Endothelial cell of umbilical vein (primary cell): ENCODE results near the gene FANK1. TPM values are rescaled to one million over a fixed set of nuclear protein-coding genes. Genes with fewer than 3 reads are reported as not detected.

ENCODE experiments used
- BruUV-seq: library from RNA; stranded (reverse); fragments of 400-500 nt; replicated peaks from 2 replicates; lab custom pipeline; 2021; lab: Mats Ljungman, UMichigan
- CTCF ChIA-PET: fragments of 300-600, 350-600 bp; sonication (Branson Sonifier 250); formaldehyde crosslinking; loops from one replicate; lab custom pipeline; 2021; ENCODE audit warnings: antibody characterized with exemption, inconsistent platforms; lab: Charles Lee
- POLR2A ChIA-PET: fragments of 300-600, 350-600 bp; sonication (Branson Sonifier 250); formaldehyde crosslinking; loops from one replicate; lab custom pipeline; 2021; ENCODE audit warnings: antibody characterized with exemption, inconsistent platforms; lab: Charles Lee
- DNase-seq: peaks from one replicate; pipeline ENCODE4 v3.0.0-alpha.2; 2011; ENCODE audit warnings: low read depth, low spot score
- FAIRE-seq: peaks from 2 replicates; lab custom pipeline; 2011; peaks lifted over from hg19 to GRCh38; lab: Jason Lieb, UNC
- H2AFZ ChIP-seq: 2 replicates; pipeline ENCODE4 v1.6.0; 2012; ENCODE audit warnings: low read depth, low read length, control low read depth, inconsistent platforms
- H3K27ac ChIP-seq: 2 replicates; pipeline ENCODE4 v1.5.1; 2011; ENCODE audit warnings: low read depth, mild to moderate bottlenecking, control low read depth, low read length, moderate library complexity; ENCODE audit not compliant: insufficient read depth
- H3K27me3 ChIP-seq, 2 experiments: 2 replicates each; pipeline versions ENCODE4 v1.6.0 to v1.6.1; 2011; ENCODE audit warnings: low read length in 2 of 2, mixed read lengths in 1 of 2; ENCODE audit not compliant: control insufficient read depth in 2 of 2, insufficient read depth in 2 of 2
- H3K36me3 ChIP-seq, 2 experiments: 2 replicates in 1 of 2; 3 replicates in 1 of 2; pipeline ENCODE4 v1.5.1; 2011; ENCODE audit warnings: low read length in 2 of 2, mild to moderate bottlenecking in 1 of 2, moderate library complexity in 1 of 2; ENCODE audit not compliant: control insufficient read depth in 2 of 2, insufficient read depth in 2 of 2; ENCODE audit errors: extremely low read depth in 1 of 2
- H3K4me1 ChIP-seq: 3 replicates; pipeline ENCODE4 v1.5.1; 2011; ENCODE audit warnings: mild to moderate bottlenecking, low read length; ENCODE audit not compliant: control insufficient read depth, insufficient read depth; ENCODE audit errors: extremely low read depth
- H3K4me2 ChIP-seq: 2 replicates; pipeline ENCODE4 v1.6.1; 2011; ENCODE audit warnings: low read length, control low read depth, mixed read lengths; ENCODE audit not compliant: insufficient read depth
- H3K4me3 ChIP-seq, 3 experiments: fragments of 200-600 bp in 1 of 3; sonication (generic), shearing (Covaris generic) in 1 of 3; replicated peaks in 1 of 3; 2 replicates each; pipeline ENCODE4 v1.5.1; 2011 to 2016; ENCODE audit warnings: control low read depth in 3 of 3, low read length in 3 of 3, mild to moderate bottlenecking in 2 of 3, inconsistent platforms in 1 of 3, low read depth in 1 of 3, moderate library complexity in 1 of 3; ENCODE audit not compliant: insufficient read depth in 1 of 3
- H3K79me2 ChIP-seq: 2 replicates; pipeline ENCODE4 v1.6.0; 2012; ENCODE audit warnings: low read length, inconsistent platforms; ENCODE audit not compliant: control insufficient read depth, insufficient read depth
- H3K9ac ChIP-seq: replicated peaks from 2 replicates; pipeline ENCODE3; 2011; ENCODE audit warnings: low read length, control low read depth; ENCODE audit not compliant: insufficient read depth; ENCODE audit errors: extremely low read depth
- H3K9me1 ChIP-seq: replicated peaks from 3 replicates; pipeline ENCODE4 v1.6.0; 2011; ENCODE audit warnings: mild to moderate bottlenecking, low read length; ENCODE audit not compliant: control insufficient read depth, insufficient read depth; ENCODE audit errors: extremely low read depth
- H3K9me3 ChIP-seq: replicated peaks from 2 replicates; pipeline ENCODE4 v1.5.1; 2012; ENCODE audit warnings: low read length, inconsistent platforms; ENCODE audit not compliant: control insufficient read depth, insufficient read depth
- H4K20me1 ChIP-seq: replicated peaks from 2 replicates; pipeline ENCODE3; 2011; ENCODE audit warnings: mild to moderate bottlenecking, low read length; ENCODE audit not compliant: control insufficient read depth, insufficient read depth; ENCODE audit errors: extremely low read depth
- CTCF ChIP-seq, 2 donors: IDR thresholded peaks; 1 replicate in 1 of 2; 2 replicates in 1 of 2; pipeline ENCODE4 v1.5.1; 2011; ENCODE audit warnings: low read length in 2 of 2, mild to moderate bottlenecking in 2 of 2, moderate library complexity in 2 of 2, control low read depth in 1 of 2, inconsistent platforms in 1 of 2, low read depth in 1 of 2; ENCODE audit not compliant: insufficient read depth in 1 of 2; ENCODE audit errors: extremely low read depth in 1 of 2
- EZH2 ChIP-seq: IDR thresholded peaks from 2 replicates; pipeline ENCODE4 v1.6.1; 2012; ENCODE audit warnings: borderline replicate concordance, low read depth, mild to moderate bottlenecking, moderate library complexity, low read length, inconsistent platforms; ENCODE audit not compliant: severe bottlenecking
- FOS ChIP-seq: IDR thresholded peaks from 2 replicates; pipeline ENCODE4 v1.6.1; 2011; ENCODE audit warnings: mild to moderate bottlenecking, low read length, moderate library complexity, borderline replicate concordance; ENCODE audit not compliant: insufficient read depth
- GATA2 ChIP-seq: IDR thresholded peaks from 2 replicates; pipeline ENCODE4 v1.7.0; 2011; ENCODE audit warnings: low read depth, mild to moderate bottlenecking, moderate library complexity, mixed read lengths, low read length; ENCODE audit not compliant: insufficient read length, insufficient read depth
- JUN ChIP-seq: IDR thresholded peaks from 2 replicates; pipeline ENCODE4 v1.6.1; 2011; ENCODE audit warnings: borderline replicate concordance, low read depth; ENCODE audit not compliant: insufficient read length, insufficient read depth
- MAX ChIP-seq: IDR thresholded peaks from 2 replicates; pipeline ENCODE4 v1.6.1; 2011; ENCODE audit not compliant: insufficient read depth, insufficient read length
- MYC ChIP-seq: IDR thresholded peaks from one replicate; pipeline ENCODE4 v1.6.1; 2011; ENCODE audit warnings: mild to moderate bottlenecking, low read depth, low read length
- POLR2A ChIP-seq: IDR thresholded peaks from 2 replicates; pipeline ENCODE4 v1.6.1; 2012; ENCODE audit warnings: low read depth, mild to moderate bottlenecking, control low read depth, low read length
- POLR2AphosphoS5 ChIP-seq: IDR thresholded peaks from 2 replicates; pipeline ENCODE4 v1.6.1; 2012; ENCODE audit warnings: low read depth, mild to moderate bottlenecking, control low read depth, low read length, moderate library complexity; ENCODE audit not compliant: insufficient read depth
- dilution Hi-C: fragments of 300-500 bp; cut with MboI; formaldehyde crosslinking; loops from one replicate; pipeline ENCODE4 v1.15.0; 2019; ENCODE audit warnings: low sequenced_read_pairs; ENCODE audit not compliant: extremely low pct_ligation_motif_present
- intact Hi-C: fragments of 100-400 bp; cut with micrococcal nuclease; formaldehyde crosslinking; loops from one replicate; pipeline ENCODE4 v1.10.0; 2022
- polyA plus RNA-seq, 4 experiments: library from polyadenylated mRNA; depleted of rRNA in 3 of 4; stranded (reverse) in 3 of 4; unstranded in 1 of 4; fragments of >200 nt; gene quantifications; 2 replicates each; pipeline versions ENCODE4 v1.2.1 to v1.2.3, GENCODE V29; 2011 to 2012; ENCODE audit warnings: missing spikeins in 1 of 4
- total RNA-seq: library from RNA; stranded (reverse); gene quantifications from 2 replicates; pipeline ENCODE4 v1.2.3, GENCODE V29; 2021

The FANK1 gene
- total and polyA plus RNA-seq, 2 donors (not counting 3 experiments of a cell fraction or from before 2014, with no cell fraction given): 1.6 to 1.9 TPM

GRCh38 chr10:126009650-126010049 is 113.3 kb downstream of the FANK1 start:
- Histone ChIP-seq H3K27me3 (no peaks in the 10 kb centered on the region), H3K27ac (no peak overlapping the region), H4K20me1 (no peaks in the 10 kb centered on the region), H3K9me1 (no peaks in the 10 kb centered on the region), H3K9me3 (no peaks in the 10 kb centered on the region), H3K79me2 (no peaks in the 10 kb centered on the region), H3K9ac (no peak overlapping the region), H3K4me1 (peaks cover 11% of the 10 kb centered on the region), H3K4me3 (no peak overlapping the region), H3K36me3 (no peaks in the 10 kb centered on the region), H2AFZ (no peak overlapping the region), H3K4me2 (no peak overlapping the region)
- dilution Hi-C loops: no loop called here
- intact Hi-C loops: no loop called here
- ChIA-PET CTCF (no interaction called here), POLR2A (no interaction called here)
- DNase-seq (no peak), FAIRE-seq (no peak)
- BruUV-seq: no TSS peak
- TF ChIP-seq MAX: no peak
- TF ChIP-seq POLR2A: no peak
- no peak for TF ChIP-seq CTCF (IDR thresholded peaks at IDR 0.05; ENCODE audit: extremely low read depth in 1 of 2, insufficient read depth in 1 of 2, low read depth in 1 of 2, low read length in 2 of 2)
- no peak for TF ChIP-seq MYC
- no peak for TF ChIP-seq EZH2
- no peak for TF ChIP-seq JUN
- TF ChIP-seq GATA2: no peak
- no peak for TF ChIP-seq POLR2AphosphoS5
- TF ChIP-seq FOS: no peak
